GM19397 (cell line): Measurements from ENCODE around the gene EEF1AKMT2.

ENCODE experiments used
- ATAC-seq: cut with Tn5 transposase; IDR thresholded peaks from one replicate; pipeline ENCODE4 v1.9.1; 2021; ENCODE audit warnings: mild to moderate bottlenecking, moderate library complexity; ENCODE audit not compliant: unreplicated experiment

The EEF1AKMT2 gene

DNA sequence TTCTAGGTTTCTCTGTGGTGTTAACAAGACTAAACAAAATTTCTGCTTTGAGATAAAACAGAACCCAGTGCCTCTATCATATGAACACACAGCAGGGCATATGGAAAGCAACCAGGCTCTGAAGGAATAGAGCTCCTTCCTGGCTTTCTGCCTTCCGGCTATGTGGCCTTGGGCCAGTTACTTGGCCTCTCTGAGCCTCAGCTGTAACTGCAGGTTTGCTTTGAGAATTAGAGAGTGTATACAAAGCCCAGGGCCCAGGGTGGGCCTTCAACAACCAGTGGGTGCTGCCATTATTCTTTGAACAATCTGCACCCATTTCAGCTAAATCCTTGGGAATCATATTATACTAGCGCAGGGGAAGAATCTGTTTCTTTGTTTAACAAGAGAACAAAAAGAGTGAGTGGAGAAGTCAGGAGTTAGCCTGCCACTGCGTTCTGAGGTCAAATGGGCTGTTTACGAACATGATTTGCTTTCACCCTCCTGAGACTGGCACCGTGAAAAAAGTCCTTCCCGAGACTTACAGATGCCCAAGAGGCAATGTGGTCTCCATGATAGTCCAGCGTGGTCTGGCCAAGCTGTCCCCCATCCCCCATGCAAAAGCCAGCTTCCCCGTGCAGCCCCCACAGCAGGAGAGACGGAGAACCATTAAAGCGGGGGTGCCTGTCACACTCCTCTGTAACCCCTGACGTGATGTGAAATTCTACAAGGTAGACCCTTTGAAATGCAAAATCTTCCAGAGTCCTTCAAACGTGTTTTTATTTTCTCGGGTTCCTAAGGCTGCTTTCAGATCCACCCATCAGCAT lies 52.4 kb downstream of the EEF1AKMT2 start:
- ATAC-seq = no peak

DNA sequence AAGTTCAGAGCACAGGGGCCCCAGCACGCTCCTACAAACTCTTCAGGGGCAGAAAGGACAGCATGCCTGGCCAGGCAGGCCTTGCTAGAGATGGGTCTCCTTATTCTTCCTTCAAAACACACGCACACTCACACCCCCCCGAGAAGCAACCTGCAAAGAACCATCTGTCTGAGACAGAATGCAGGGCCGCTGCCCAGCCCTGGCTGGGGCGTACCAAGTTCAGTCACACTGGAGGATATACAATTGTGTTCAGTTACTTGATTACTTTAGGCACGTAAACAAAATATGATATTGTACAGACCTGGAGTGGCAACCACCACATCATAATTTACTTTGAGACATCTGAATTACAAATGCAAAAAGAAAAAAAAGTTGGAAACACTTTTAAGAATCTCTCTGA lies 53.2 kb downstream of the EEF1AKMT2 start:
- ATAC-seq = no peak

DNA sequence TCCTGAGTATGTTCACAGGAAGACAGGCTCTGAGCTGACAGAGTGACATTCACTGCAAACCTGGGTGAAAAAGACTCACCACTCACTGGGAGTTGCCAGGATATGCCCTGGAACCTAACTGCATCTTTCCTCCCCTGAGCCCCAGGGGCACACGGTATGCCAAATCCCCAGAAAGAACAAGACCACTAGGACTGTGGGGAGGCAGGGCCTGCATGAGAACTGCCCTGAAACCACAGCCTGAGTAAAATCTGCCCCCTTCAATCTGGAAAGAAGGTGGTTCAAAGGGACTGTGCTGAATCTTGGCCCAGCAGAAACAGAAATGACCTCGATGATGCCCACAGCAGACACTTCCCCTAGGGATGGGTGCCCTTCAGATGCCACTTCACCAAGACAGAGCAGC lies 54.0 kb downstream of the EEF1AKMT2 start:
- ATAC-seq = no peak

DNA sequence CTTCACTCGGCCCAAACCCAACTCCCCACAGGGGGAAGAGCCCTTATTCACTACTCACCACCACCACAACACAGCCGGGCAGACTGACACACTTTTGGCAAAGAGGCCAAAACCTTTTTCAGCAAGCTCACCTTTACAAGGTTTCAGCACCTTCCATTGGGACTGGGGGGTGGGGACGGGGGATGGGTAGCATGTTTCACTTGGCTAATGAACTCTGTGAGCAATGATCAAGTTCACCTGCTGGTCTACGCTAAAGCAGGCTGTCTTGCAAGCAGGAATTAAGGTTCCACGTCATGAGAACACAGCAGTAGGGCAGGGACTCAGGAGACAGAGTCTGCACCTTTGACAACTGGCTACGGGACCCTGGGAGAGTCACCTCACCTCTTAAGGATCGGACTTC lies 54.5 kb downstream of the EEF1AKMT2 start:
- no peak for ATAC-seq

DNA sequence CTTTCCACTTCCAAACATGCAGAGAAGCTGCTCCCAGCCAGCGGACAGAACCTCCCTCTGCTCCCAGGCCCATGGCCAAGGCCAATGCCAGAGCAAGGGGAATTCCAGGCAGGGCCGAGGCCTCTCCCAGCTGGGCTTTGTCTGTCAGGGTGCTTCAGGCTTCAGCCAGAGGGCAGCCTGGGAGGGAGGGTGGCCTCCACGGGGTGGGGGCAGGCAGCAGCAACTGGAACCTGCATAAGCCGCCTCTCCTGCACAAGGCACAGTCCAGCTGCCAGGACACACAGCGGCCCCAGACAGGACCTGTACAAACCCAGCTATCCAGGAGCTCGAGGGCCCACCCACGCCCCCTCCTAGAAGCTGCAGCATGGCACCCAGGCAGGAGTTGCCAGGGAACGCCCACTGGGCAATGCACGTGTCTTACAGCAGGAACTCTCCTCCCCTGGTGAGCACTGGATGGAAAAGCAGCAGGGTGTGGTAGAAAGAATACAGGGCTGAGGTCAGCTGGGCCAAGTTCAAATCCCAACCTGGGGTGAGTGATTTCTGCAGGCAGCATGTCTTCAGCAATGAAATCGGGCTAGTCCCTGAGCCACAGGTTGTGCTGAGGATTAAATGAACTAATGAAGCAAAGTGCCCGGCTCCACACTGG lies 55.1 kb downstream of the EEF1AKMT2 start:
- ATAC-seq = no peak

DNA sequence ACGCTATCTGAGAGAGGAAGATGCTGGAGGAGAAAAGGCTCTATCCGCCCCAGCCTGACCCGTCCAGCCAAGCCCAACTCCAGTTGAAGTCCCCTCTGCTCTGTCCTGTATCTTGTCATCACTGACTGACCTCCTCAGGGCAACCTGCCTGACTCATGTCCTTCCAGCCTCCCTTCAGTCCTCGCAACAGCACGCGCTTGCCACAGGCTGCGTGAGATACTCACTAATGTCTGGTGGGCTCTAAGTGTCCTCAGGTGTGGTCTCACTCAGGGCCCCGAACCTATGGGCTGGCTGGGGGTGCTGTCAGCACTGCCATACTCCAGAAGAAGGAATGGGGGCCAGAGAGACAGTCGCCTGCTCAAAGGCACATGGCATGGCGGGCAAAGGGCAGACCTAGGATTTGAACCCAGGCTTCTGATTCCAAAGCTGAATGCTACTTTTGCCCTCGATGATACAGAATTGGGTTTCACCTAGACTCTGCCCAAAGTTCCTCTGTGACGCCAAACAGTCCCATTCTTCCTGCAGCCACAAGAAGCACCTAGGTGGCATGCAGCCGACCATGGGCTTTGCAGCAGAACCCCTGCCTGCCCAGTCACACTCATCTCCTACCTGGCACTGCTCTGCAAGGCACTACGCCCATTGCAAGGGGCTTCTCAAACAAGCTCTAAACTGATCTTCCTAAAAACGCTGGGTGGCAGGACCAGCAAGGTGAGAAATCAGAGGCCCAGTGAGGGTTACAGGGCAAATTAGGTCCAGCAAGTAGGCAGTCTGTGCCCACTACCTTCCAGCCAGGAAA lies 56.0 kb downstream of the EEF1AKMT2 start:
- ATAC-seq = no peak

DNA sequence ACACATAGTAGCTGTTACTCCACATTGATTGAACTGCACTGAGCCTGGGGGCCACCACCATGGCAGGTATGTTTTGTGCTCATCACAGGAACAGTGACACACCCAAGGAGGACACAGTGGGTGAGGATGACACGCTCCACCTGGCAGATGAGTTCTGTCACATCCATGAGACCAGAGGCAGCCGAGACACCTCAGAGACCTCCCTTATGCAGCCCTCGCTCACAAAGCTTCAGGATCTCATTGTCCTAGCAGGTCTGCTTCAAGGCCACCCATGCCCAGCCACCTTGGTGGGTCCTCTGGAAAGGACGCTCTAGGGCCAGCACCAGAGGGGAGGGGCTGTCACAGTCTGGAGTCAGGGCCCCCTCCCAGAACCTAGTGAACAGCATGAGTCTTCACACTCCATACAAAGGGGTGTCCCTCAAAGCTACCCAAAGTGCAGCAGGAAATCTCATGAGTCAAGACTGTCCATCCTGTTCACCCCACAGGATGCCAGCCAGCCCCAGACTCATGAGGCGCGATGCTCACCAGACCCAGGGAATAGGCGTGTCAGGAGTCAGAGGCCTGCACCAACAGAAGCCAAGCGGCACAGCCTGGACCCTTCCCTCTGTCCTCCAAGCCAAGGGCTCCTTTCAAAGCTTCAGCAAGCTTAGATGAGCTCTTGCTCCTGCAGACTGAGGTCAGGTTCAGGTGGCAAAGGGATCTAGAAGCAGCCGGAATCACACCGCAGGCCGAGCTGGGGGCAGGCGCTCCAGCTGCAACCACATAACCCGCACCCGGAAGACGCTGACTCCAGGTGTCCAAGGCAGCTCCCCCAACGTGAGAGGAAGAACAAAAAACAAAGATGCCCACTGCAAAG lies 57.1 kb downstream of the EEF1AKMT2 start:
- no peak for ATAC-seq

DNA sequence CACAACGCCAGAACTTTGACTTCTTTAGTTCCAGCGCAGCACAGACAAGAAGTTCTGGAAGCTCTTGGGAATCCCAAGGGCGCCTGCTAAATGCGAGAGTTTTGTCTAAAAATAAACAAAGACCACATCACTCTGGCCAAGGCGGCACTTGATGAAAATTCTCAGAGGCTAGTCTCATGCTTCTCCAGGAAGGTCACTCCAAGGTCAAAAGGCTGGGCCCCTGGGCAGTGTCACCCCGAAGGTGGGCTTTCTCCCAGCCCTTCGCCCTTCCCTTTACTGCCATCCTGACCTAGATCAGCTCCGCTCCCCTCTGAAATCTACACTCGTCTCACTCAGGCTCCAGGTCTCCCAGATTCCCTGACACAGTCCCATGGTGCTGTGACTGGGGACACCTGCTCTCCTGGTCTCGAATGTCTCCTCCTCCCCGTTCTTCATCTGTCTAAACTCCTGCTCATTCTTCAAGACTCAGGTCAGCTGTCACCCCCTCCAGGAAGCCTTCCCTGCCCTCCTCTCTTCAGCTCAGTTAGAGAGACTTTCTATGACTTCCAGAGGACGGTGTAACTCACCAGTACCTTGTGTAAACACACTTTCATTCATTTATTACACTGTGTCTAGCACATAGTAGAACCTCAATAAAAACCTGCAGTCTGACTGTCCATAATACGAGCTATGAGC lies 58.0 kb downstream of the EEF1AKMT2 start:
- ATAC-seq = no peak

DNA sequence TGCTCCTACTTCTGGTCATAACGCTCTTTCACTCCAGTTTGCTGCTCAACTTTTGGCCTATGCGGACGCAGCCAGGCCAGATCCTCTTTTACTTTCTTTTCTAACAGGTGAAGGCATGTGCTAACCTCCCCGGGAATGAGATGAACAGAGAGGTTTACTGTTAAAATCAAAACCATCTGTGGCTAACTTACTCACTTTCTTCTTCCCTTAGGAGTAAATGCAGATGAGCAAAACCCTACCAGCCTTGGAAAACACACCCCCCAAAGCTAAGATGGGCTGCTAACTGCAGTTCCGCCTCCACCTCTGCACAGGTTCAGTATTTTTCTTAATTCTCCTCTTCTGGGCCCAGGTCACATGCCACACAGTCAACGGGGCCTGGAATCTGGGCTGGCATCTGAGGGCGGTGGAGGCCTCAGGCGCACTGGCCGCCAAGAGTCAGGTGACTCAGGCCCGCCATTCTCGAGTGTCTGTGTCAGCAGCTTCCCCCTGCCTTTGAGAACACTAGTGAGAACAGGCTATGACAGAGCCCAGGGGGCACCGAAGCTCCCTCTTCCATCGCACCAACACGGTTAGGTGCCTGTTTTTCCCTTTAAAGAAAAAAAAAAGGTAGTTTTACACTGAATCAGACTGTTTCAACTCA lies 58.6 kb downstream of the EEF1AKMT2 start:
- peak; percentile 48 for ATAC-seq

DNA sequence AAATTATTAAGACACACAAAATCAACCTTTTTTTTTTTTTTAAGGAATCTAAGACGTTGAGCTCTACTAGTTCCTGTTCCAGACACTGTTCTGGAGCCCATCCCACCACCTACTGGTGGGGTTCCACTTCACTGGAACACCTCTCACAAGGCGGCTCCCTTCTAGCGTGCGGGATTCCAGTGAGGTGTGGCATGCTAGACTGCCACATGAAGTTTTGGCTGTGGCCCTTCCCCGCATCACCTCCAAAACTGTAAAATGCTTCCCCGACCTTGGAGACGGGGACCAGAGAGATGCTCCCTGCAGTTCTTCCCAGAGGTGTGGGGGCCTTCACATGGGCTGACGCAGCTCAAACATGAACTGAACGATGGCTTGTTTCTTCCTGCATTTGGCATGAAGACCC lies 60.1 kb downstream of the EEF1AKMT2 start:
- ATAC-seq = no peak

DNA sequence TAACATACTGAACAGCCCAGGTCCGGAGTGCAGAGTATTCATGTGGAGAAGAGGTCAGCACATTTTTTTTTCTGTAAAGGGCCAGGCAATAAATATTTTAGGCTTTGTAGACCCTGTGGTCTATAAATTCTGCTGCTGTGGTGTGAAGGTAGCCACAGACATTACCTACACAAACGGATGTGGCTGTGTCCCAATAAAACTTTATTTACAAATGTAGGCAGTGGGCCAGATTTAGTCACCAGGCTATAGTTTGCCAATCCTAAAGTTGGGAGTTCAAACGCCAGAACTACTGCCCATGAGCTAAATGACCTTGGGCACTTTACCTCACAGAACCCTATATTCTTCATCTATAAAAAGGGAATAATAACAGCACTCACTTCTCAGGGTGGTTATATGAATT lies 60.9 kb downstream of the EEF1AKMT2 start:
- no peak for ATAC-seq

DNA sequence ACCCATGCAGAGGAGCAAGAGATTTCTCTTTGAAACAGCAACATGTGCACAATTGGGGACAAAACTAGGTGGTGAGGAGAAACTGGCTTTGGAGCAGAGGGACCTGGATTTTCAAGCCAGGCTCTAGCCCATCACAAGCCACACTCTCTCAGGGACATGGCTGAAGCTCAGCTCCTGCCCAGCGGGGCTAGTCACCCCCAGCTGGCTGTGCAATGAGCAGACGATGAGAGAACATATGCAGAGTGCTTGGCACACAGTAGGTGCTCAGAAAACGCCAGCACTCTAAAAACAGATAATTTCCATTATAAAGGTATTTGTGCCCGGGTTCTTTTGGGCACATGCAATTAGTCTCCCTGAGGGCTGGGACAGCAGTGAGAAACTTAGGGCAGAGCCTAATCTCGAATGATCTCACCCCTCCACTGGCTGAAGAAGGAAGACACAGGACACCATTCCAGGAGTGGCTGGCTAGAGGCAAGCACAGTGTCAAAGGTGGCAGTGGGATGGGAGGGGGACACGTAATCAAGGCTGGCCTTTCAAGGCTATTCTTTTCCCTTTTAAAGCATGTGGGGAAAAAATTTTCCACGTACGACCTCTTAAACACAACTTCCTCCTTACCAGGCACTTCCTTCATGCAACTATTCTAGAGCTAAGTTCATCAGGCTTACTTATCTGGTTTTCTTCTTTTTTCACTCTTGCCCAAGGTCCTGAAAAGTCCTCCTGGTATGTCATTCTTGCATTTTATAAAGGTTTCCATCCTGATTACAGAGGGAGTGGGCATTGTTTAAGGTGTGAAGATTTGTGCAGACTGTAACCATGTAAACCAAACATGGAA lies 62.6 kb downstream of the EEF1AKMT2 start:
- no peak for ATAC-seq

DNA sequence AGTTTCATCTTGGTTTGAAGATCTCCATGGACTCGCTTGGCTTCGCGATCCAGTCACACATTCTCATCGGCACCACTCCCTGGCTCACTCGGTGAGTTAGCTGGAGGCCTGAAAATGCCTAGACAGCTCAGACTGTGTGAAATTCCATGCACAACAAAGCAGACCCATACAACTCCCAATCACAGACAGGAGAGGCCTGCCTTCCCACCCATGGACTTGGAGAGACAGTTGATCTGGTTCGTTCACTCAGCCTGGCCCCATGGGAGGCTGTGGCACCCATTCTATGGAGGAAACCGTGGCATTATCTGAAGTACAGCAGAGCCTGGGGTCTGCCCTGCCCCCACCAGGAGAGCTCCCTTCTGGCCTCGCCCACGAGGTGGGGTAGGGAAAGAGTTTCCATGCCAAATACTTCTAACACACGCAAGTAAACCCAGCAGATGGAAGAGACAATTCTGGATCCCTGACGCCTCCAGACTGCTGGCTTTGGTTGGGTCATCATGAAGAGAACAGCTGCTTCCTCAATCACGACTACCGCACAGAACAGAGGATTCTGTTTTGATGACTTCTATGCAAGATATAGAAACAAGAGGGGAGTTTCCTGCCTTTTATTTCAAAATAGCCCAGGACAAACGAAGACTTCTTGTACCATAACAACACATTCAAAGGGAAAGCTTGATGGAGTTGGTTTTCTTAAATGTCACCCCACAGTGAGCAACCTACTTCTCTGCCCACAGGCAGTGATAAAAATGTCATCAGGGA lies 63.4 kb downstream of the EEF1AKMT2 start:
- ATAC-seq = no peak

DNA sequence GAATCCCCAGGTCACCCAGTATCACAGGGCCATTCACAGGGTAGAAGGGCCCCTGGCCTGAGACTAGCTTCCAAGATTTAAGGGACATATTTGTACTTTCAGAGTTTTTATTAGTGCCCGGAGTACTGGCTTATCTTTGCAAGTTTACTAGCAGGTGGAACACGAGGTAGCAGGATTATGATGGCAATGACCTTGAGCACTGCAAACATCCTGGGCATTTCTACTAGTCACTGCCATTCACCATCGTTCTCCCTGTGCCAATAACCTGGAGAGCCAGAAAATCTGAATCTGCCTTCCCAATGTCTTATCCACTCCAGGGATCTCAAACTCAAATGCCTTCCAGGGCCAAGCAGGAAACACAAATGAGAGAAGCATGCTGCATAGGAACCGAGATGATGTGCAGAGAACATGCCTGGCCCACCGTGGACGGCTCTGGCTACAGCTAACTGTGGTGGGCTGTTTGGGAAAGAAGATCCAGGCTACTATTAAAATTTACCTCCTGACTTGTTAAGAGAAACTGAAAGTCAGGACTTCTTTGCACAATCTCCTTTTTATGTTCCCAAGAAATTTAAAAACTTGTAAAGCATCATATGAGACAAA lies 64.2 kb downstream of the EEF1AKMT2 start:
- no peak for ATAC-seq

DNA sequence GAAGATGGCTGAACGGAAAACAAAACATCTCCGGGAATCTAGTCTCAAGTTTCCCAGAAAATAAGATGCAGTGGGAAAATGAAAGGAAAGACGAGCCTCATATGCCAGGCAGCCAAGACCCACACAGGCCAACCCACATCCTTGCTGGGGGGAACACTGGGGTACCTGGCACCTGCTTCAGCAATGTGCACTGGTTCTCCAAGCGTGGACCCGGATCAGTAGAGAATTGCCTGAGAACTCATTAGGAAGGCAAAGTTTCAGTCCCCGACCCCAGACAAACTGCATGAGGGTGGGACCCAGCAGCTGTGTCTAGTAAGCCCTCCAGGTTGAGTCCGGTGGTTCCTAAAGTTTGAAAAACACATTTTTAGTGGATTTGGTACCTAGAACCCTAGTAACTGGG lies 65.9 kb downstream of the EEF1AKMT2 start:
- no peak for ATAC-seq

DNA sequence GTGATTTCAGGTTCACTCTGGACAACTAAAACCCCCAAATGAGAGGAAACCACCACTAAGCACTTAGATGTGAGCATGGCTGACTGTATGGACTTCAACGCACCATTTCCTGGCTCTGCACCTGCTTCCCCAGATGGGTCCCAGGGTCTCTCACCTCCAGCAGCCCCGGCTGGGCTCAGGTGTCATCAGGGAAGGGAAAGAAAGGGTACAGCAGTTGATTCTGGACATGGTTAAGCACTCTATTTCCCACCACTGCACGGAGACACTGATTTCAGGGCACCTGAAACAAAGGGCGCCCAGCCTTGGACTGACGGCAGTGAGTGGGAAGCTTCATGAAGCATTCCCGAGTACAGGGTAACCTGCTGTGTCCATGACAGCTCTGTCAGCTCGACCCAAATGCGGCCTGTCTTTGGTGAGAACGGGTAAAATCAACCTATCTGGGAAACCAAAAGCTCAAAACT lies 66.5 kb downstream of the EEF1AKMT2 start:
- no peak for ATAC-seq

DNA sequence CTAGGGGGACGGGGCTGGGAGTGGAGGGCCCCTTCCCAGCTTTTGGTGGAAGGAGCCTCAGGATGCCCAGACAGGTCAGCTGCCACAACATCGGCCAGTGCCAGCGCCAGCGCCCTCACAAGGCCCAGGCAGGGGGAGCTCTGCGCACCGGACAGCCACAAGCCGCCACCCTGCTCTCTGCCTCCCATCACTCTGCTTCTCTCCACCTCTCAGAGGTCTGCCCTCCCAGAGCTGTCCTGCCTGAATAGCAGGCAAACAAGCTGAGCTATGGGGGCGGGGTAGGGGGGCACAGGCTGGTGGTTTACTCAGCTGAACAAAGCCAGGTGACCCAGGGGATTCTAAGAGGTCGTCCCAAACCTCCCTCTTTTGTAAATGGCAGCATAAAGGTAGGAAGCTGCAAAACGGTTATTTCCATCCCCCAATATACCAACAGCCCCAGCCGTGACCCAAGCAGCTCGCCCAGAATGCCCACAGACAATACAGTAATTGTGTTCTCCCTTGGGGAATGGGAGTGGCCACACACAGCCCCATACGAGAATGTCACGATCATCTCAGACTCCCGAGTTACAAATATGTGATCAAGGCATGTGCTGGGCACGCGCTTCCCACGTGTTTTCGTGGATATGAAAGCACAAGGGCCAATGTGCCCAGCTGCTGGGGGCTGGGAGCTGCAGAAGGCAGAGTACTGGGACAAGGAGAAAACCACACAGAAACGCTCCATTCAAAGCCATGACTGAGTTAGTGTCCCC lies 67.2 kb downstream of the EEF1AKMT2 start:
- ATAC-seq = no peak
